GM19023 (cell line): ENCODE data around the gene TLE3.

Source experiments
- ATAC-seq: cut with Tn5 transposase; IDR thresholded peaks from one replicate; pipeline ENCODE4 v1.9.1; 2021; ENCODE audit warnings: mild to moderate bottlenecking, moderate library complexity; ENCODE audit not compliant: unreplicated experiment

TLE3 gene

GRCh38 chr15:70065006-70065722, 32.6 kb downstream of the TLE3 start:
- ATAC-seq, result no peak

- ATAC-seq, result no peak
Measured at GRCh38 chr15:70064441-70064840, 33.3 kb downstream of the TLE3 start.

- no peak for ATAC-seq
Measured at GRCh38 chr15:70063980-70064379, 33.7 kb downstream of the TLE3 start.

GRCh38 chr15:70063261-70063925, 34.3 kb downstream of the TLE3 start:
- ATAC-seq, result no peak

- ATAC-seq, result no peak
Measured at GRCh38 chr15:70062321-70062956, 35.3 kb downstream of the TLE3 start.

- no peak for ATAC-seq
Measured at GRCh38 chr15:70061696-70062270, 35.9 kb downstream of the TLE3 start.

- ATAC-seq, result no peak
Measured at GRCh38 chr15:70060993-70061305, 36.8 kb downstream of the TLE3 start.

- ATAC-seq, result no peak
Measured at GRCh38 chr15:70060214-70060992, 37.3 kb downstream of the TLE3 start.

- ATAC-seq, result no peak
Measured at GRCh38 chr15:70059476-70060213, 38.1 kb downstream of the TLE3 start.

GRCh38 chr15:70058642-70059360, 38.9 kb downstream of the TLE3 start:
- ATAC-seq, result no peak

- ATAC-seq, result no peak
Measured at GRCh38 chr15:70057931-70058641, 39.6 kb downstream of the TLE3 start.

GRCh38 chr15:70056091-70056680, 41.5 kb downstream of the TLE3 start:
- ATAC-seq, result no peak

GRCh38 chr15:70055601-70056051, 42.1 kb downstream of the TLE3 start:
- no peak for ATAC-seq

GRCh38 chr15:70054884-70055387, 42.8 kb downstream of the TLE3 start:
- ATAC-seq, result no peak

GRCh38 chr15:70054366-70054765, 43.4 kb downstream of the TLE3 start:
- ATAC-seq, result no peak

- no peak for ATAC-seq
Measured at GRCh38 chr15:70053716-70054229, 43.9 kb downstream of the TLE3 start.

- no peak for ATAC-seq
Measured at GRCh38 chr15:70053001-70053715, 44.6 kb downstream of the TLE3 start.
